Astrocyte (in vitro differentiated cells and primary cell): ENCODE measurements around the gene CHST9.

Source experiments
- EZH2 ChIP-seq: IDR thresholded peaks from 2 replicates; pipeline ENCODE4 v1.6.1; 2012; ENCODE audit warnings: mild to moderate bottlenecking, low read length, inconsistent platforms; ENCODE audit not compliant: insufficient read depth
- TF ChIP-seq, protein P1 (sequence below): IDR thresholded peaks from 2 replicates; pipeline ENCODE4 v1.5.1; 2011; ENCODE audit warnings: low read depth, mild to moderate bottlenecking, inconsistent platforms, low read length, moderate library complexity; ENCODE audit not compliant: insufficient read depth

GRCh38 chr18:27081701-27082100 is 103.4 kb downstream of the CHST9 start:
- TF ChIP-seq, protein P1, sequence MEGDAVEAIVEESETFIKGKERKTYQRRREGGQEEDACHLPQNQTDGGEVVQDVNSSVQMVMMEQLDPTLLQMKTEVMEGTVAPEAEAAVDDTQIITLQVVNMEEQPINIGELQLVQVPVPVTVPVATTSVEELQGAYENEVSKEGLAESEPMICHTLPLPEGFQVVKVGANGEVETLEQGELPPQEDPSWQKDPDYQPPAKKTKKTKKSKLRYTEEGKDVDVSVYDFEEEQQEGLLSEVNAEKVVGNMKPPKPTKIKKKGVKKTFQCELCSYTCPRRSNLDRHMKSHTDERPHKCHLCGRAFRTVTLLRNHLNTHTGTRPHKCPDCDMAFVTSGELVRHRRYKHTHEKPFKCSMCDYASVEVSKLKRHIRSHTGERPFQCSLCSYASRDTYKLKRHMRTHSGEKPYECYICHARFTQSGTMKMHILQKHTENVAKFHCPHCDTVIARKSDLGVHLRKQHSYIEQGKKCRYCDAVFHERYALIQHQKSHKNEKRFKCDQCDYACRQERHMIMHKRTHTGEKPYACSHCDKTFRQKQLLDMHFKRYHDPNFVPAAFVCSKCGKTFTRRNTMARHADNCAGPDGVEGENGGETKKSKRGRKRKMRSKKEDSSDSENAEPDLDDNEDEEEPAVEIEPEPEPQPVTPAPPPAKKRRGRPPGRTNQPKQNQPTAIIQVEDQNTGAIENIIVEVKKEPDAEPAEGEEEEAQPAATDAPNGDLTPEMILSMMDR: no peak
- no peak for TF ChIP-seq EZH2
